GM21423 (cell line): Measurements from ENCODE around the gene DDR2.
"Not testable (repeated sequence)": the region's sequence is repeated elsewhere in the genome, so short reads cannot be mapped to it uniquely, and the experiment has no call there.

Experiments
- ATAC-seq: cut with Tn5 transposase; IDR thresholded peaks from one replicate; pipeline ENCODE4 v1.9.1; 2021; ENCODE audit warnings: mild to moderate bottlenecking, moderate library complexity; ENCODE audit not compliant: unreplicated experiment

The DDR2 gene

GRCh38 chr1:162717548-162718184 lies 85.4 kb downstream of the DDR2 start:
- ATAC-seq, result no peak

- no peak for ATAC-seq
Measured at GRCh38 chr1:162719678-162720077, 87.4 kb downstream of the DDR2 start.

GRCh38 chr1:162720996-162721395 lies 88.7 kb downstream of the DDR2 start:
- ATAC-seq, result no peak

- ATAC-seq, result no peak
Measured at GRCh38 chr1:162721471-162721870, 89.2 kb downstream of the DDR2 start.

- ATAC-seq, result no peak
Measured at GRCh38 chr1:162722036-162722435, 89.8 kb downstream of the DDR2 start.

GRCh38 chr1:162724583-162725120 lies 92.4 kb downstream of the DDR2 start:
- ATAC-seq, result no peak

GRCh38 chr1:162725301-162725837 lies 93.1 kb downstream of the DDR2 start:
- ATAC-seq, result no peak

- ATAC-seq, result no peak
Measured at GRCh38 chr1:162726555-162726954, 94.3 kb downstream of the DDR2 start.

GRCh38 chr1:162727493-162727892 lies 95.2 kb downstream of the DDR2 start:
- not testable (repeated sequence) for ATAC-seq

GRCh38 chr1:162728573-162728972 lies 96.3 kb downstream of the DDR2 start:
- no peak for ATAC-seq

- not testable (repeated sequence) for ATAC-seq
Measured at GRCh38 chr1:162729195-162729774, 97.0 kb downstream of the DDR2 start.

- ATAC-seq, result no peak
Measured at GRCh38 chr1:162732094-162732493, 99.8 kb downstream of the DDR2 start.

- no peak for ATAC-seq
Measured at GRCh38 chr1:162732566-162733335, 100.5 kb downstream of the DDR2 start.

- ATAC-seq, result no peak
Measured at GRCh38 chr1:162733336-162733590, 101.0 kb downstream of the DDR2 start.

GRCh38 chr1:162734047-162734446 lies 101.8 kb downstream of the DDR2 start:
- ATAC-seq, result no peak

- no peak for ATAC-seq
Measured at GRCh38 chr1:162736184-162736583, 103.9 kb downstream of the DDR2 start.

- ATAC-seq, result peak; percentile 79
Measured at GRCh38 chr1:162736633-162737067, 104.4 kb downstream of the DDR2 start.

- ATAC-seq, result no peak
Measured at GRCh38 chr1:162740755-162741154, 108.5 kb downstream of the DDR2 start.

- ATAC-seq, result no peak
Measured at GRCh38 chr1:162741574-162741973, 109.3 kb downstream of the DDR2 start.

GRCh38 chr1:162746264-162746942 lies 114.1 kb downstream of the DDR2 start:
- ATAC-seq, result not testable (repeated sequence)

GRCh38 chr1:162753001-162753658 lies 120.9 kb downstream of the DDR2 start:
- no peak for ATAC-seq
